H1 (cell line): ENCODE results near the gene FOXJ2.

Source experiments
- BACH1 ChIP-seq: IDR thresholded peaks from 2 replicates; pipeline ENCODE4 v1.6.1; 2012; ENCODE audit warnings: low read length, improper control_type of control experiment
- BRCA1 ChIP-seq: IDR thresholded peaks from 2 replicates; pipeline ENCODE4 v1.6.1; 2012; ENCODE audit warnings: low read depth, low read length, improper control_type of control experiment
- CHD2 ChIP-seq: IDR thresholded peaks from 2 replicates; pipeline ENCODE4 v1.6.1; 2012; ENCODE audit warnings: low read length, improper control_type of control experiment
- CREB1 ChIP-seq: IDR thresholded peaks from 2 replicates; pipeline ENCODE4 v1.6.1; 2012; ENCODE audit warnings: inconsistent platforms
- EZH2 ChIP-seq: fragments of 200-600 bp; sonication (generic); IDR thresholded peaks from 2 replicates; pipeline ENCODE4 v1.7.1; 2012; ENCODE audit warnings: low read depth, mild to moderate bottlenecking, moderate library complexity, low read length, inconsistent platforms; ENCODE audit not compliant: severe bottlenecking
- POLR2AphosphoS5 ChIP-seq: IDR thresholded peaks from 2 replicates; pipeline ENCODE4 v1.6.1; 2011; ENCODE audit warnings: low read depth, low read length
- POU5F1 ChIP-seq: IDR thresholded peaks from 2 replicates; pipeline ENCODE4 v1.6.1; 2011; ENCODE audit warnings: low read depth, mild to moderate bottlenecking, low read length, moderate library complexity
- SRF ChIP-seq: IDR thresholded peaks from 2 replicates; pipeline ENCODE4 v1.6.1; 2011; ENCODE audit warnings: mild to moderate bottlenecking, low read depth, low read length, moderate library complexity
- SUZ12 ChIP-seq: fragments of 200-600 bp; sonication (generic); IDR thresholded peaks from 2 replicates; pipeline ENCODE4 v1.6.1; 2012; ENCODE audit warnings: mild to moderate bottlenecking, inconsistent platforms, low read length, moderate library complexity, mixed read lengths
- USF2 ChIP-seq: IDR thresholded peaks from 2 replicates; pipeline ENCODE4 v1.6.1; 2011; ENCODE audit warnings: low read length, improper control_type of control experiment
- ZNF274 ChIP-seq: IDR thresholded peaks from 2 replicates; pipeline ENCODE4 v1.7.0; 2012; ENCODE audit warnings: low read length, borderline replicate concordance; ENCODE audit errors: extremely low read depth
- TF ChIP-seq, protein P1 (sequence below), 3 experiments: IDR thresholded peaks; 1 replicate in 2 of 3; 2 replicates in 1 of 3; pipeline versions ENCODE4 v1.5.1 to v1.6.1; 2011; ENCODE audit warnings: low read length in 3 of 3, mild to moderate bottlenecking in 3 of 3, inconsistent platforms in 2 of 3, low read depth in 1 of 3, moderate library complexity in 1 of 3; ENCODE audit not compliant: insufficient read depth in 1 of 3; ENCODE audit errors: control extremely low read depth in 1 of 3

- TF ChIP-seq, protein P1, sequence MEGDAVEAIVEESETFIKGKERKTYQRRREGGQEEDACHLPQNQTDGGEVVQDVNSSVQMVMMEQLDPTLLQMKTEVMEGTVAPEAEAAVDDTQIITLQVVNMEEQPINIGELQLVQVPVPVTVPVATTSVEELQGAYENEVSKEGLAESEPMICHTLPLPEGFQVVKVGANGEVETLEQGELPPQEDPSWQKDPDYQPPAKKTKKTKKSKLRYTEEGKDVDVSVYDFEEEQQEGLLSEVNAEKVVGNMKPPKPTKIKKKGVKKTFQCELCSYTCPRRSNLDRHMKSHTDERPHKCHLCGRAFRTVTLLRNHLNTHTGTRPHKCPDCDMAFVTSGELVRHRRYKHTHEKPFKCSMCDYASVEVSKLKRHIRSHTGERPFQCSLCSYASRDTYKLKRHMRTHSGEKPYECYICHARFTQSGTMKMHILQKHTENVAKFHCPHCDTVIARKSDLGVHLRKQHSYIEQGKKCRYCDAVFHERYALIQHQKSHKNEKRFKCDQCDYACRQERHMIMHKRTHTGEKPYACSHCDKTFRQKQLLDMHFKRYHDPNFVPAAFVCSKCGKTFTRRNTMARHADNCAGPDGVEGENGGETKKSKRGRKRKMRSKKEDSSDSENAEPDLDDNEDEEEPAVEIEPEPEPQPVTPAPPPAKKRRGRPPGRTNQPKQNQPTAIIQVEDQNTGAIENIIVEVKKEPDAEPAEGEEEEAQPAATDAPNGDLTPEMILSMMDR (IDR thresholded peaks at IDR 0.05; ENCODE audit: control extremely low read depth in 1 of 3, insufficient read depth in 1 of 3, low read depth in 1 of 3, low read length in 3 of 3), result no peak
- no peak for TF ChIP-seq CREB1
- TF ChIP-seq SRF, result no peak
- TF ChIP-seq USF2, result no peak
- TF ChIP-seq BACH1, result no peak
- TF ChIP-seq POLR2AphosphoS5, result no peak
- no peak for TF ChIP-seq SUZ12
- no peak for TF ChIP-seq CHD2
- no peak for TF ChIP-seq BRCA1
- no peak for TF ChIP-seq POU5F1
- TF ChIP-seq EZH2, result no peak
- no peak for TF ChIP-seq ZNF274
Observed at GRCh38 chr12:8014836-8015235, 17.7 kb upstream of the FOXJ2 start.
